ENCODE data around the gene CD160.

Gene CD160

DNA sequence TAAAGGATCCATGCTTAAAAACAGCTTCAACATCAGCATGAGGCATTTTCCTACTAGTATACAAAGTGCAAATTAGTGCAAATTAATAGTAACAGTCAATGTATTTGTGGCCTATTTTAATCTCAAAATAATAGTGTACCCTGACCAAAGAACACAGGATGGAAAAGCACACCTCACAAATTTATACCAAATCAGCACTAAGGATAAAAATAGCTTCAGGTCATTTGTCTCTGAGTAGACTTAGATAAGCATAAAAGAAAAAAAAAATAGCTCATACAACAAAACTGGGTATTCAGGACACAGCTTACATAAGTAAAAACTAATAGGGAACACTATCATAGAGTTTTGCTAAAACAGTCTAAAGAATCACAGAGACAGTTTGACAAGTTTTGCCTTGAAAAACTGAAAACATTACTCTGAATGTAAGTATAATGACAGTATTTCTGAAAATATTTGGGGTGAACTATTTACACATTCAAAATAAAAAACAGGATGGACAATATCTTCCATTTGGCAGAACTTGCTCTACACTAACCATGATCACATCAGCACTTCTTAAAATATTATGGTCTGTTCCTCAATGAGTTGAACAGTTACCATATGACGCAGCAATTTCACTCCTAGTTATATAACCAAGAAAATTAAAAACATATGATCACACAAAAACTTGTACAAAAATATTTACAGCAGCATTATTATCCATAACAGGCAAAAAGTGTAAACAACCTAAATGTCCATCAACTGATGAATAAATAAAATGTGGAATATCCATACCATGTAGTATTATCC, 58.3 kb downstream of the CD160 start:
- H2BK5ac ChIP-seq (ENCODE audit: low read length), result no peak overlapping the region
- H3K14ac ChIP-seq (ENCODE audit: low read length), result no peak overlapping the region
- H4K91ac ChIP-seq (ENCODE audit: low read depth, low read length, poor library complexity), result no peak overlapping the region
- no peak overlapping the region for H3K9ac ChIP-seq (ENCODE audit: low read depth, low read length, poor library complexity)
- H3K4me1 ChIP-seq (ENCODE audit: control insufficient read depth in 2 of 2, insufficient read depth in 1 of 2, low read depth in 1 of 2, low read length in 2 of 2), result no peaks in the 10 kb centered on the region
- H2BK15ac ChIP-seq (ENCODE audit: low read length), result no peak overlapping the region
- peaks cover 0 to 38% of the 10 kb centered on the region in 2 donors for H3K36me3 ChIP-seq (replicated peaks in 1 of 2; ENCODE audit: control insufficient read depth in 2 of 2, insufficient read depth in 2 of 2, low read length in 2 of 2)
- no peak overlapping the region for H3K4me3 ChIP-seq (ENCODE audit: low read length in 2 of 2)
- H3K79me1 ChIP-seq (ENCODE audit: low read depth, low read length), result no peaks in the 10 kb centered on the region
- peaks cover 0 to 2% of the 10 kb centered on the region in 2 donors for H3K9me3 ChIP-seq (replicated peaks in 1 of 2; ENCODE audit: control insufficient read depth in 2 of 2, insufficient read depth in 1 of 2, low read depth in 1 of 2, low read length in 2 of 2)
- no peak overlapping the region for H2BK120ac ChIP-seq (ENCODE audit: low read depth, low read length)
- no peak overlapping the region for H3K4ac ChIP-seq (ENCODE audit: low read length)
- H4K8ac ChIP-seq (ENCODE audit: low read depth, low read length), result no peak overlapping the region
- no peak overlapping the region for H3K23ac ChIP-seq (ENCODE audit: low read depth, low read length, poor library complexity)
- no peak overlapping the region for H3K4me2 ChIP-seq (ENCODE audit: insufficient read depth, low read length, poor library complexity, severe bottlenecking)
- no peak overlapping the region for H3K27ac ChIP-seq (replicated peaks; ENCODE audit: low read length)
- H2AFZ ChIP-seq (ENCODE audit: low read length), result no peak overlapping the region
- no peak for DNase-seq (ENCODE audit: low spot score)
- H3K27me3 ChIP-seq (ENCODE audit: control insufficient read depth in 3 of 3, insufficient read depth in 3 of 3, low read depth in 1 of 3, low read length in 3 of 3), result no peaks in the 10 kb centered on the region
- H2AK5ac ChIP-seq (ENCODE audit: low read depth, low read length), result no peak overlapping the region
- H3K18ac ChIP-seq (ENCODE audit: low read length), result no peak overlapping the region
- no peak overlapping the region for H2BK12ac ChIP-seq (ENCODE audit: low read length)
- WGBS, 2 donors (ENCODE audit: extremely low coverage in 2 of 2, insufficient read length in 2 of 2, insufficient replicate concordance in 1 of 2), result no CpG with 5 or more reads among the region's 1 CpG

DNA sequence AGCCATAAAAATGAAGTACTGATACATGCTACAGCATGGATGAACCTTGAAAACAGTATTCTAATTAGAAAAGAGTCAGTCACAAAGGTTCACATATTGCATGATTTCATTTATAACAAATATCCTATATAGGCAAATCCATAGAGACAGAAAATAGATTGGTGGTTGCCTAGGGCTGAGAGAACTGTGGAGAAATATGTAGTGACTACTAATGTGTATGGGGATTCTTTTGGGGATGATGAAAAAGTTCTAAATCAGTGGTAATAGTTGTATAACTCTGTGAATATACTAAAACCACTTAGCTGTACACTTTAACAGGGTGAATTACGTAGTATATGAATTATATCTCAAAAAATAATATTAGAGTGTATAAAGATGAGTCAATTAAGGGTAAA, 58.8 kb downstream of the CD160 start:
- Histone ChIP-seq H2BK5ac (ENCODE audit: low read length) (no peak overlapping the region), H3K23ac (ENCODE audit: low read depth, low read length, poor library complexity) (no peak overlapping the region), H3K4me2 (ENCODE audit: insufficient read depth, low read length, poor library complexity, severe bottlenecking) (no peak overlapping the region), H4K91ac (ENCODE audit: low read depth, low read length, poor library complexity) (no peak overlapping the region), H3K9me3 (replicated peaks in 1 of 2; ENCODE audit: control insufficient read depth in 2 of 2, insufficient read depth in 1 of 2, low read depth in 1 of 2, low read length in 2 of 2) (no peaks in the 10 kb centered on the region), H3K4me1 (ENCODE audit: control insufficient read depth in 2 of 2, insufficient read depth in 1 of 2, low read depth in 1 of 2, low read length in 2 of 2) (no peaks in the 10 kb centered on the region), H3K9ac (ENCODE audit: low read depth, low read length, poor library complexity) (no peak overlapping the region), H3K4me3 (ENCODE audit: low read length in 2 of 2) (no peak overlapping the region), H3K4ac (ENCODE audit: low read length) (no peak overlapping the region), H2AK5ac (ENCODE audit: low read depth, low read length) (no peak overlapping the region), H2AFZ (ENCODE audit: low read length) (no peak overlapping the region), H3K27ac (replicated peaks; ENCODE audit: low read length) (no peak overlapping the region), H3K18ac (ENCODE audit: low read length) (no peak overlapping the region), H4K8ac (ENCODE audit: low read depth, low read length) (no peak overlapping the region), H3K14ac (ENCODE audit: low read length) (no peak overlapping the region), H3K79me1 (ENCODE audit: low read depth, low read length) (no peaks in the 10 kb centered on the region), H2BK120ac (ENCODE audit: low read depth, low read length) (no peak overlapping the region), H3K36me3 (replicated peaks in 1 of 2; ENCODE audit: control insufficient read depth in 2 of 2, insufficient read depth in 2 of 2, low read length in 2 of 2) (peaks cover 0 to 36% of the 10 kb centered on the region in 2 donors), H2BK12ac (ENCODE audit: low read length) (no peak overlapping the region), H2BK15ac (ENCODE audit: low read length) (no peak overlapping the region), H3K27me3 (ENCODE audit: control insufficient read depth in 3 of 3, insufficient read depth in 3 of 3, low read depth in 1 of 3, low read length in 3 of 3) (no peaks in the 10 kb centered on the region)
- no peak for DNase-seq (ENCODE audit: low spot score)
- WGBS, 2 donors (ENCODE audit: extremely low coverage in 2 of 2, insufficient read length in 2 of 2, insufficient replicate concordance in 1 of 2), result no CpG with 5 or more reads among the region's 1 CpG

DNA sequence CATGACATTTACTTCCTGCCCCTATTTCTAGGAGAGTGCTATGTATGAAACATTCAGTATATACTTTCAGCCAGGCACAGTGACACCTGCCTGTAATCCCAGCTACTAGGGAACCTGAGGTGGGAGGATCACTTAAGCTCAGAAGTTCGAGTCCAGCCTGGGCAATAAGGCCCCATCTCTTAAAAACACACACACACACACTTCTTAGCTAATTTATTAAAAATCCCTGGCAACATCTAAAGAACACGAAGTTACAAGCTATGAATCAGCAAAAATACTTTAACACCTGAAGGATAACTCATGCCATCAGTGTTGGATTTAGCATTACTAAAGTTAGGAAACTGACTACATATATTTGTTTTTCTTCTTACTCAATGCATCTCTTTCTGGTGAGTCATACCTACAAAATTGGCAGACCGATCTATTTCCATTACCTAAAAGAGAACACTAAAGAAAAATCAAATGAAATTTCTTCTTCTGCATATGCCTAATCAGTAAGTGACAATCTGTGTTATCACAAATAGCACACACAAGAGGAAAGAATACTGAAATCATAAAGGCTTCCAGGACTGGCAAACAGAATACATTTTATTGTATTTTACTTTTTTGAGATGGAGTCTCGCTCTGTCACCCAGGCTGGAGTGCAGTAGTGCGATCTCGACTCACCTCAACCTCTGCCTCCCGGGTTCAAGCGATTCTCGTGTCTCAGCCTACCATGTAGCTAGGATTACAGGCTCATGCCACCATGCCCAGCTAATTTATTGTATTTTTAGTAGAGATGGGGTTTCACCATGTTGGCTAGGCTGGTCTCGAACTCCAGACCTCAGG, 63.2 kb downstream of the CD160 start:
- Histone ChIP-seq H3K27me3 (ENCODE audit: control insufficient read depth in 3 of 3, insufficient read depth in 3 of 3, low read depth in 1 of 3, low read length in 3 of 3) (no peaks in the 10 kb centered on the region), H4K8ac (ENCODE audit: low read depth, low read length) (no peak overlapping the region), H2AFZ (ENCODE audit: low read length) (no peak overlapping the region), H2BK120ac (ENCODE audit: low read depth, low read length) (no peak overlapping the region), H3K4me1 (ENCODE audit: control insufficient read depth in 2 of 2, insufficient read depth in 1 of 2, low read depth in 1 of 2, low read length in 2 of 2) (no peaks in the 10 kb centered on the region), H3K4ac (ENCODE audit: low read length) (no peak overlapping the region), H3K4me2 (ENCODE audit: insufficient read depth, low read length, poor library complexity, severe bottlenecking) (no peak overlapping the region), H3K27ac (replicated peaks; ENCODE audit: low read length) (no peak overlapping the region), H3K9me3 (replicated peaks in 1 of 2; ENCODE audit: control insufficient read depth in 2 of 2, insufficient read depth in 1 of 2, low read depth in 1 of 2, low read length in 2 of 2) (no peaks in the 10 kb centered on the region), H3K18ac (ENCODE audit: low read length) (no peak overlapping the region), H3K14ac (ENCODE audit: low read length) (no peak overlapping the region), H3K9ac (ENCODE audit: low read depth, low read length, poor library complexity) (no peak overlapping the region), H2BK12ac (ENCODE audit: low read length) (no peak overlapping the region), H4K91ac (ENCODE audit: low read depth, low read length, poor library complexity) (no peak overlapping the region), H2BK15ac (ENCODE audit: low read length) (no peak overlapping the region), H3K79me1 (ENCODE audit: low read depth, low read length) (no peaks in the 10 kb centered on the region), H3K23ac (ENCODE audit: low read depth, low read length, poor library complexity) (no peak overlapping the region), H3K4me3 (ENCODE audit: low read length in 2 of 2) (no peak overlapping the region), H2BK5ac (ENCODE audit: low read length) (no peak overlapping the region), H3K36me3 (replicated peaks in 1 of 2; ENCODE audit: control insufficient read depth in 2 of 2, insufficient read depth in 2 of 2, low read length in 2 of 2) (peaks cover 0 to 44% of the 10 kb centered on the region in 2 donors), H2AK5ac (ENCODE audit: low read depth, low read length) (no peak overlapping the region)
- WGBS, 2 donors (ENCODE audit: extremely low coverage in 2 of 2, insufficient read length in 2 of 2, insufficient replicate concordance in 1 of 2), result no CpG with 5 or more reads among the region's 10 CpGs
- DNase-seq (ENCODE audit: low spot score), result no peak

DNA sequence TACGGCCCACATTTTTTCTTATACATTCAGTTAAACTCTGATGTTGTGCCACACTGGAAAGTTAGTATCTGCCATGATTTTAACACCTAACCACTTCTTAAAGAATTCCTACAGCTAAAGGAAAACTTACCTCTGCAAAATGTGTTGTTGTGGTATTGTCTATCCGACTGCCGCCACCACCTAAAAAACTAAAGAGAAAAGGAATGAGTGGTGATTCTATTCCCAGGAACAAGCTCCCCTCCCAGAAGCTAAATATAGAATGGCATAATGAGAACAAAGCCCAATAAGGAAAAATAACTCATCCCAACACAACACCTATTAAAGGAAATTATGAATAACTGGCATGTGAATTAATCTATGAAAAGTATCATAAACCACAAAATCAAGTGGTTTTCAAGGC, 65.1 kb downstream of the CD160 start:
- no peak overlapping the region for H3K18ac ChIP-seq (ENCODE audit: low read length)
- H3K79me1 ChIP-seq (ENCODE audit: low read depth, low read length), result no peaks in the 10 kb centered on the region
- H3K4me3 ChIP-seq (ENCODE audit: low read length in 2 of 2), result no peak overlapping the region
- H4K8ac ChIP-seq (ENCODE audit: low read depth, low read length), result no peak overlapping the region
- H3K4me2 ChIP-seq (ENCODE audit: insufficient read depth, low read length, poor library complexity, severe bottlenecking), result no peak overlapping the region
- no peak overlapping the region for H3K23ac ChIP-seq (ENCODE audit: low read depth, low read length, poor library complexity)
- H2BK5ac ChIP-seq (ENCODE audit: low read length), result no peak overlapping the region
- H3K36me3 ChIP-seq (replicated peaks in 1 of 2; ENCODE audit: control insufficient read depth in 2 of 2, insufficient read depth in 2 of 2, low read length in 2 of 2), result peaks cover 2 to 45% of the 10 kb centered on the region in 2 donors
- H2BK12ac ChIP-seq (ENCODE audit: low read length), result no peak overlapping the region
- no peak overlapping the region for H2AK5ac ChIP-seq (ENCODE audit: low read depth, low read length)
- H2BK15ac ChIP-seq (ENCODE audit: low read length), result no peak overlapping the region
- no peaks in the 10 kb centered on the region for H3K27me3 ChIP-seq (ENCODE audit: control insufficient read depth in 3 of 3, insufficient read depth in 3 of 3, low read depth in 1 of 3, low read length in 3 of 3)
- no peaks in the 10 kb centered on the region for H3K4me1 ChIP-seq (ENCODE audit: control insufficient read depth in 2 of 2, insufficient read depth in 1 of 2, low read depth in 1 of 2, low read length in 2 of 2)
- no peak overlapping the region for H2AFZ ChIP-seq (ENCODE audit: low read length)
- H3K4ac ChIP-seq (ENCODE audit: low read length), result no peak overlapping the region
- H4K91ac ChIP-seq (ENCODE audit: low read depth, low read length, poor library complexity), result no peak overlapping the region
- no peak overlapping the region for H2BK120ac ChIP-seq (ENCODE audit: low read depth, low read length)
- H3K27ac ChIP-seq (replicated peaks; ENCODE audit: low read length), result no peak overlapping the region
- no CpG with 5 or more reads among the region's 3 CpGs for WGBS, 2 donors (ENCODE audit: extremely low coverage in 2 of 2, insufficient read length in 2 of 2, insufficient replicate concordance in 1 of 2)
- H3K9ac ChIP-seq (ENCODE audit: low read depth, low read length, poor library complexity), result no peak overlapping the region
- no peak overlapping the region for H3K14ac ChIP-seq (ENCODE audit: low read length)
- H3K9me3 ChIP-seq (replicated peaks in 1 of 2; ENCODE audit: control insufficient read depth in 2 of 2, insufficient read depth in 1 of 2, low read depth in 1 of 2, low read length in 2 of 2), result no peaks in the 10 kb centered on the region
- DNase-seq (ENCODE audit: low spot score), result no peak
